ENCODE data around the gene HGFAC.
"Not testable (repeated sequence)": the region's sequence is repeated elsewhere in the genome, so short reads cannot be mapped to it uniquely, and the experiment has no call there.

Gene HGFAC

DNA sequence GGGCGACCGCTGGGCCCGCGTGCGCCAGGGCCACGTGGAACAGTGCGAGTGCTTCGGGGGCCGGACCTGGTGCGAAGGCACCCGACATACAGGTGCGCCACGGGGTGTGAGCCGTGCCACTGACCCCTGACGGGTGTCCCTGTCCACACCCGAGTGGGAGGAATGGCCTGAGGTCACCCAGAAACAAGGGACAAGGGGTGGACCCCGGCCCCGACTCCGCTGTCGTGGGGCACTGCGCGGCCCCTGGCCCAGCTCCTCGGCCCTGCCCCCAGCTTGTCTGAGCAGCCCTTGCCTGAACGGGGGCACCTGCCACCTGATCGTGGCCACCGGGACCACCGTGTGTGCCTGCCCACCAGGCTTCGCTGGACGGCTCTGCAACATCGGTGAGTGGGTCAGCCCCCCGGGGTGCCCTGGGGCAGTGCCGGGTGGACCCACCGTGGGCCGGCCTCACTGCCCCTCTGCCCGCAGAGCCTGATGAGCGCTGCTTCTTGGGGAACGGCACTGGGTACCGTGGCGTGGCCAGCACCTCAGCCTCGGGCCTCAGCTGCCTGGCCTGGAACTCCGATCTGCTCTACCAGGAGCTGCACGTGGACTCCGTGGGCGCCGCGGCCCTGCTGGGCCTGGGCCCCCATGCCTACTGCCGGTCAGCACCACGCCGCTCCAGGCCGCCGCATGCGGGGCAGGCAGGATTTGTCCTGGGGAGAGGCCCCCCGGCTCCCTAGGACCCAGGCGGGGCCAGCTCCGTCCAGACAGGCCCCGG is 2.8 kb downstream of the HGFAC start:
- DNase-seq, result no peak

DNA sequence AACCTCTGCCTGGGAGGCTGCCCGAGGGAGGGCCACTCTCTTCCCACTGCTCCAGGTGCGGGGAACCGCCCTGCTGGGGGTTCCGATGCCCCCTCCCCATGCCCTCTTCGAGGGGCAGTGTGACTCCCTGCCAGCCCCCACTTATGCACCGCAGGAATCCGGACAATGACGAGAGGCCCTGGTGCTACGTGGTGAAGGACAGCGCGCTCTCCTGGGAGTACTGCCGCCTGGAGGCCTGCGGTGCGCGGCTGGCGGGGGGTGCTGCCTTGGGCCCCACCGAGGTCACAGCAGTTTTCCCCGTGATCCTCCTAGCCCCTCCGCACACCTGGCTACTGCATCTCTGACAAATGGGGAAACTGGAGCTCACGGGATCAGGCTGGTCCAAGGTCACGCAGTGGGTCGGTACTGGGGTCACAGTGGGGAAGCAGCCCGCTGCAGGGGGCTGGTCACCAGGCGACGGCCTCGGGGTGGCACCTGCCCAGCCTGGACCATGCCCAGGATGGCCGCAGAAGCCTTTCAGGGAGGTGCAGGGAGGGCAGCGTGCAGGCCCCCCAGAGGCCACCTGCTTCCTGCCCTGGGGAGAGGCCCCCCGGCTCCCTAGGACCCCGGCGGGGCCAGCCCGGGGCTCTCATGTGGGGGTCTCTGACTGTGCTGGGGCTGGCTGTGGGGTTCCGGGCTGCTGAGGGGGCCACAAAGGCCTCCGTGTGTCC is 3.5 kb downstream of the HGFAC start:
- peak; percentile 10 for DNase-seq

DNA sequence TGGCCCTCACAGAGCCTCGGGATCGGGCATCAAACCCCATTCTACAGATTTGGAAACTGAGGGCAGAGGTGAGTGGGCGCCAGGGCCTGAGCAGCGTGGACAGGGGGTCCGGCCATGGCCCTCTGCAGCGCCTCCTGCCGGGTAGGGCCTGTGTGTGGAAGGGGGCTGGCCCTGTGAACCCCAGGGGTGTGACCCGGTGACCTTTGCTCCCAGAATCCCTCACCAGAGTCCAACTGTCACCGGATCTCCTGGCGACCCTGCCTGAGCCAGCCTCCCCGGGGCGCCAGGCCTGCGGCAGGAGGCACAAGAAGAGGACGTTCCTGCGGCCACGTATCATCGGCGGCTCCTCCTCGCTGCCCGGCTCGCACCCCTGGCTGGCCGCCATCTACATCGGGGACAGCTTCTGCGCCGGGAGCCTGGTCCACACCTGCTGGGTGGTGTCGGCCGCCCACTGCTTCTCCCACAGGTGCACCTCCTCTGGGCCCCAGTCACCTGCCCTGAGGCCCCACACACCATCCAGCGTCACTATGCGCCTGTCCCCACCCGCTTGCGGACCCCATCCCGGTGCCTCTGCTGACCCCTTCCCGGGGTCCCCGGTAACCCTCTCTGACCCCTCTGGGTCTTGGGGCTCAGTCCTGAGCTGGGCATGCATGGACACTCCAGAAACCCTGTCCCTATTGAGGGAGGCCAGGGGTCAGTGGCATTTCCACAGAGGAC is 4.2 kb downstream of the HGFAC start:
- no peak for DNase-seq

DNA sequence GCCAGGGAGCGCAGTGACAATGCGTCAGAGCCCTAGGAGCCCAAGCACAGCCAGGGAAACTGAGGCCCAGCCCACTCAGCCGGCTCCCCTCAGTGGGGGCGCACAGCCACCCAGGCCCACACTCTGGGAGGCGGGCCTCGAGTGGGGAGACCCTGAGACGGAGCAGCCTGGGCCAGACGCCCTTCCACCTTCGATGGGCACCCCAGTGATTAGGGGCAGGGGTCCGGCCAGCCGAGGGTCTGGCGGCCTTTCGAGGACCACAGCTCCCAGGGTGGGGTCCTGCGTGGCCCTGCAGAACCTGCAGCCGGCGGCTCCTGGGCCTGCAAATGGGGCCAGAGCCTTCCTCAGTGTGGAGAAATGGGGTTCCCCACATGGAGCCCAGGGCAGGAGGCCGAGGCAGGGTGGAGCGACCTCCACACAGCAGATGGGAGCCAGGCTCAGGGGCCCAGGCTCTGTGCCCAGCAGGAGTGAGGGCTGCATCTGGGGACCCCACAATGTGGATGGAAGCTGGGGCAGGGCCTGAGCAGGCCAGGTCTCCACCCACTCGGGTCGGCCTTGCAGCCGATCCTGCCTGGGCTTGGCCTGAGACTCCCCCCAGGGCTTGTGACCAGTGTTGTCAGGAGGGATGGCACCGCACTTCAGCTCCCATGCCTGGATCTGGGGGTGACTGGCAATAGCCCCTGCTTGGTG is 5.0 kb downstream of the HGFAC start:
- DNase-seq, result no peak

DNA sequence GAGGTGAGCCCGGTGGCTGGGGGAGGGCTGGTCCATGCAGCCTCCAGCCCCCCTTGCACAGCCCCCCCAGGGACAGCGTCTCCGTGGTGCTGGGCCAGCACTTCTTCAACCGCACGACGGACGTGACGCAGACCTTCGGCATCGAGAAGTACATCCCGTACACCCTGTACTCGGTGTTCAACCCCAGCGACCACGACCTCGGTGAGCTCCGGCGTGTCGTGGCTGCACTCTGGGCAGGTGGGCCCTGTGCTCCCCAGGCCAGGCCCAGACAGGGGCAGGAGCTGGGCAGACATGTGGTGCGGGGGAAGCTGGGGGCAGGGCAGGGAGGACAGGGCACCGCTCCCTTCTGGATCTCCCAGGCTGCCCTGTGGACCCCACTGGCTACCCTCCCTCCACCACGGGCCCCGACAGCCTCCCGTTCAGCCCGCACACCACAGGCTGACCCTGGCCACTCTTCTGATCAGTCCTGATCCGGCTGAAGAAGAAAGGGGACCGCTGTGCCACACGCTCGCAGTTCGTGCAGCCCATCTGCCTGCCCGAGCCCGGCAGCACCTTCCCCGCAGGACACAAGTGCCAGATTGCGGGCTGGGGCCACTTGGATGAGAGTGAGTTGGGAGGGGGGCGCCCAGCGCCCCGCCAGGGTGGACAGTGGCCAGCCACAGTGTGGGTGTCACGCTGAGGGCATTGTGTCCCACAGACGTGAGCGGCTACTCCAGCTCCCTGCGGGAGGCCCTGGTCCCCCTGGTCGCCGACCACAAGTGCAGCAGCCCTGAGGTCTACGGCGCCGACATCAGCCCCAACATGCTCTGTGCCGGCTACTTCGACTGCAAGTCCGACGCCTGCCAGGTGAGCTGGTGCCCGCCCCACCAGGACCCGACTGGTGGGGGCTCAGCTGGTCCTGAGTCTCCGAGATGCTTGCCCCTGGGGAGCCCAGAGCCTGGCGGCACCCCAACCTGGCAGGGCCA is 5.9 kb downstream of the HGFAC start:
- no peak for DNase-seq

DNA sequence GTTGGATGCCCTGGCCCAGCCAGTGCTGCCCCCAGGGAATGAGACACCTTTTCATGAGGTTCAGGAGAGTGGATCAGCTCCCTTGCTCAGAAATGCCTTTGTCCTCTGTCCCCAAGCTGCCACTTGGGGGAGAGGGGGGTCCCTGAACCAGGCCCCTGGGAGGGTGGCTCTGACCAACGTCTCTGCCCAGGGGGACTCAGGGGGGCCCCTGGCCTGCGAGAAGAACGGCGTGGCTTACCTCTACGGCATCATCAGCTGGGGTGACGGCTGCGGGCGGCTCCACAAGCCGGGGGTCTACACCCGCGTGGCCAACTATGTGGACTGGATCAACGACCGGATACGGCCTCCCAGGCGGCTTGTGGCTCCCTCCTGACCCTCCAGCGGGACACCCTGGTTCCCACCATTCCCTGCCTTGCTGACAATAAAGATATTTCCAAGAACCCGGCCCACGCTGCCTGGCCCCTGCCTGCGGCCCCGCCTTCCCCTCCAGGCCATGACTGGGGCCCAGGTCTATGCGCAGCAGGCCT is 7.3 kb downstream of the HGFAC start:
- no peak for DNase-seq

DNA sequence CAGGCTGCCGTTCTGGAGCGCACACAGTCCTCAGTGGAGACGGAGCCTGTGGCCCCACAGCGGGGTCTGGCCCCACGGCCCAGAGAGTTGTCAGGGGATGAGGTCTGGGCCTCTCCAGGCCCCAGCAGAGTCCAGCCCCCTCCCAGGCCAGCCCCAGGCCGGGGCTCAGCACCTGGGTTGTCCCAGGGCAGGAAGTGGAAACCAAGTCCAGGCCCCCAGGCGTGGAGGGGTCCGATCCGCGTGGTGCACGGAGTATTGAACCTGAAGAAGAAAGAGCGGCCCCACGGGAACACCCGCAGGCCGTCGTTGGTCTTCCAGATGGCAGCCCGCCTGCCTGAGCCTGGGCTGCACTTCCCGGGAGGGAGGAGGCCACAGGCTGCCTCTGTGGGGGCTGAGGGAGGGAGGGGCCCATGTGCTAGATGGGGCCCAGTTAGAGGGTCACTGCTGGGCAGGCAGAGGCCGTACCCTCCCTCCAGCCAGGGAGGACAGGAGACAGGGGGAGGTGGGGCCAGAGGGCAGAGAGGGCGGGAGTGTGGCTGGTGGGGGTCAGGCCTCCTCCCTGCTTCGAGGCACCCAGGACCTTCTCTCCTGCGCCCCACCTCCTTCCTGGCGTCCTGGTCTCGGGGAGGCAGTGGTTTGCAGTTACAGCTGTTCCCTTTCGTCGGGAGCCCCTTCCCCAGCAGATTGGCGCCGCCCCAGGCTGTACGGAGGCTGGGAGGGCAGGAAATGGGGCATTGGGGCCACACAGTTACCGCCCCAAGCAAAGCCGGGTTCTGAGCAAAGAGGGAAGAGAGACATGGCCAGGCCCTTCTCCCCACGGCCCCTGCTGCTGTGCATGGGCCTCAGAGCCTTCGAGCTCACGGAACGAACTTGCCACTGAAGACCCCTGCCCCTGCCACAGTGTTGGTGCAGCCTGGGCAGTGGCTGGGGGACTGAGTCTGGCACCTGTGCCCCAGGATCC is 8.1 kb downstream of the HGFAC start:
- DNase-seq, result no peak

DNA sequence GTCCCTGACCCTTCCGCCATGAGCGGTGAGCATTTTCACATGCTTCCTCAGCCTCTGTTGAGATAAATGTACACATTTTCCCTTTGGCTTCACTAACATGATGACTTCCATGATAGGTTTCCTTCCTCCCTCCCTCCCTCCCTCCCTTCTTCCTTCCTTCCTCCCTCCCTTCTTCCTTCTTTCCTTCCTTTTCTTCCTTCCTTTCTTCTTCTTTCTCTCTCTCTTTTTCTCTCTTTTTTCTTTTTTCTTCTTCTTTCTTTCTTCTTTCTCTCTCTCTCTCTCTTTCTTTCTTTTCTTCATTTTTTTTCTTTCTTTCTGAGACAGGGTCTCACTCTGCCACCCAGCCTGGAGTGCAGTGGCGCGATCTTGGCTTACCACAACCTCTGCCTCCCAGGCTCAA is 8.9 kb downstream of the HGFAC start:
- no peak for DNase-seq

DNA sequence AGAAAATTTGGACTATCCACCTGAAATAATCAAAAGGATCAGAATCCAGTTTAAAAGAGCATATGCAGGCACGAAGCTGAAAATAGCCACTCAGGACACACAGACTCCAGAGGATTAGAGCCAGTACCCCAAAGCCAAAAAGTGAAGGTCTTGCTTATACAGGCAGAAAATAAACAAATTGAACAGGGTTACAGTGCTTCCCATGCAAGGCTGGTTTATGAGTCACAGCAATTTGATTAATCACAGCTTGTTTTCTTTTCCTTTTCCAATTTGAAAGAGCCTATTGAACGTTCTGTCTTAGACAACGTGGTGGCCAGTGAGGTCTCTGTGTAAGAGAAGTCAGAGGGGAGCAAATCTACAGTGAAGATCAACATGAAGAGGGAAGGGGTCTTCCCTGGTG is 10.2 kb downstream of the HGFAC start:
- peak; percentile 33 for DNase-seq

DNA sequence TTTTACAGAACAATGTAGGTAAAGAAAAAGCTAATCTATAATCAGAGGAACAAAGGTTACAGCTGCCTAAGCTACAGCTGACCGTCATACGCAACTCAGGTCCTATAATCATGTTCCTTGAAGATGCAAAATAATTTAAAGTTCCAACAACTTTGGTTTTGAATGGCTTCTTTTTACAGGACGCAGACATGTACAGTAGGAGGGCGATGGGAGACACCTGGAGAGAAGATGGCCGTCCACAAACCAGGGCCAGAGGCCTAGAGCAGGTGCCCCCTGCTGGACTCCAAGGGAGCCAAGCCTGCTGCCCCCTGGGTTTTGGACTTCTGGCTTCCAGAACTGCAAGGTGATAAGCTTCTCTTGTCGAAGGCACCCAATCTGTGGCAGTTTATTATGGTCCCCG is 10.6 kb downstream of the HGFAC start:
- DNase-seq, result peak; percentile 75

DNA sequence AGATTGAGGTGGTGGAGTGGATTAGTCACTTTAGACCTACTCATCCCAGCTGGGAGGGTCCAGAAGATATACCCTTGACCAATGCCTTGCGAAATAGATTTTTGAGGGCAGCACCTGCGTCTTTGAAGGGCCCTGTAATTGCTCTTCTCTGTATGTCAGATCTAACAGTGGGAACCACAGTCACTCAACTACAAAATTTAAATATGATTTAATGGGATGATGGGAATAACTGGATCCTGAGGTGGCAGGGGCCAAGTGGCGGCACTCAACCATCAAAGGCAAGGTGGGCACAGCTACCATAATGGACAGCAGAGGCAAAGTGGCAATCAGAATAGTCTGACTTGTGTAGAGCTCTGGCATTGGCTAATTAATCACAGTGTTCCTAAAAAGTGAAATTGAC is 13.8 kb downstream of the HGFAC start:
- DNase-seq, result not testable (repeated sequence)

DNA sequence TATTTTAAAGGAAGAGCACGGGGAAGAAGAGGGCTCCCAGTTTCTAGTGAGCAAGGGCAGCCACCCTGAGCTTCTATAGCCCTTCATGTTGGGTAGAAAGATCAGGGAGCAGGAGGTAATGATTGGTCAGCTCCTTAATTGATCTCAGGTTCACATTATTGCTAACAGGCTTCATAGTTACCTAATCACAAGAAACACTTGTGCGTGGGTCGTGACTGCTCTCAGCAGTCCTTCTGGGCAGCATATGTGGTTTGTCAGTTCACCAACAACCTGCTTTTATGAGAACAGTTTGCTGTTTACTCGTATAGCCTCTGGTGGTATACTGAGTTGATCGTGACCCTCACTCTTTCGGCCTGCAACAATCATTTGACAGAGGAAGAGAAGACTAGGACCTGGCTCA is 16.6 kb downstream of the HGFAC start:
- DNase-seq, result no peak

DNA sequence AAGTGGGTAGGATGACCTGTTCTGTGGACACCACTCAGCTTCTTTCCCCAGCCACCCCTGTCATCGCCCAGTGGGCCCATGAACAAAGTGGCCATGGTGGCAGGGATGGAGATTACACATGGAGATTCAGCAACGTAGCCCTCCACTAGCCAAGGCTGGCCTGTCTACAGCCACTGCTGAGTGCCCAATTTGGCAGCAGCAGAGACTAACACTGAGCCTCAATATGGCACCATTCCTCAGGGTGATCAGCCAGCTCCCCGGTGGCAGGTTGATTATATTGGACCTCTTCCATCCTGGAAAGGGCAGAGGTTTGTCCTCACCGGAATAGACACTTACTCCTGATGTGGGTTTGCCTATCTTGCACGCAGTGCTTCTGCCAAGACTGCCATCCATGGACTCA is 17.4 kb downstream of the HGFAC start:
- not testable (repeated sequence) for DNase-seq

DNA sequence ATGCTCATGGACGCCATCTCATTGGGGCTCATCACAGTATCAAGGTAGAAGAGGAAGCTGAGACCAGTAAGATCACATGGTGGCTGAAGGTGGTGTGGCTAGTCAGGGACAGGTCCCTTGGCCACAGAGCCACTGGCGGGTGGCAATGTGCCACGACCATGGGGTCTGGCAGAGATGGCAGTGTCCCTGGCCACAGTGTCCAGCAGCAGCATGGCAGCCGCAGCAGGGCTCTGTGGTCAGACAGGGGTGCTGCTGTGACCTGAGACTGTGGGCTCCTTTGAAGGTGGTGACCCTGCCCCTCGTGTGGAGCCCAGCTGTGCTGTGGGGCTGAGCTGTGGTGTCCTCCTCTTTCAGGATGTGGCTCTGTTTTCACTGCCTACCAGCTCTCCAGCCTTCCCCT is 19.2 kb downstream of the HGFAC start:
- DNase-seq, result no peak

DNA sequence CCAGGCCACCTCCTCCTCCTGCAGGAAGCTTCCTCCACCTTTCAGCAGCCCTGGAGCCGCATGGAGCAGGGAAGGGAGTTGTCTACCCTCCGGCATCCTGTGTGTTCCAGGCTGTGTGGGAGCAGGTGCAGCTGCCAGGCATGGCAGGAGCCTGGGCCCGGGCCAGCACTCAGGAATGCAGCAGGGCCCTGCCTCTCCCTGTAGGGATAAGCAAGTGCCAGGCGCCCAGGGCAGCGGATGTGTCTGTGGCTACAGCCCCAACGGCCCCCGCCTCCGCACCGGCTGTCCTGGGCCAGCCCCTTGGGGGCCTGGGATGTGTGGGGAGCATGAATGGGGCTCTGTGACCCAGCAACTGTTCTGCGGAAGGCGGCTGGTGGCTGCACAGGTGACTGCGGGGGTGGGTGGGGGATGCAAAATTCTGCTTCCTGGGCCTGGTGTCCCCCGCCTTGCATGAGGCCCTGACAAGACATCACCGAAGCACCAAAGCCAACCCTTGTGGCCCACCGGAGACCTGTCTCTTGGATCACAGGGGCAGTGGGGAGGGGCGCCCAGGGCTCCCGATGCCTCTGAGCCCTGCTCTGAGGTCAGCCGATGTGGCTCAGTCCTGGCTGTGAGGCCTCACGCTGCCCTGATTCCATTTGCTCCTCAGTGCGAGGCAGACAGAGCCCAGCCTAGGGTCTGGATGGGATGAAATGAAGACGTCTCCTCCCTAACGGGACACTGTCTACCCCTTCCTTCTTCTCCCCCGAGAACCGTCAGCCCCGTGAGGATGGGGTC is 19.9 kb downstream of the HGFAC start:
- DNase-seq, result peak; percentile 19

DNA sequence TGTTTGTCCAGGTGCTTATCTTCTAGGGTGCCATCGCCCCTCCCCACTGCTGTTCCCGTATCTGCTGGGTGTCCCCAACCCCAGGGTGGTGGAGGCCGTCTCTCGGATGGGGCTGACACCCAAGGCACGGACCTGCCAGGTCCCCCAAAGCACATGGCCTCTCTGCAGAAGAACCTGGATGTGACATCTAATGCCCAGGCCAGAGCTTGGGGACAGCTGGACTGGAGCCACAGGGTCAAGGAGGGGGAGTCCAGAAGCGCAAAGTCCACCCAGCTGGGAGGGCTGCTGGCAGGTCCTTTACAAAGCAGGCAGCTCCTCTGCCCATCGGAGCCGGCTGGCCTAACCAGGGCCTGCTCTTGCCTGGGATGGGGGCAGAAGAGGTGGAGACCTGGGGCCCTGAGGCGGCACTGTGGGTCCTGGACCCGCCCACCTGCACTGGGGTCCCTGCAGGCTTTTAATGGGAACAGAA is 20.6 kb downstream of the HGFAC start:
- DNase-seq, result no peak

DNA sequence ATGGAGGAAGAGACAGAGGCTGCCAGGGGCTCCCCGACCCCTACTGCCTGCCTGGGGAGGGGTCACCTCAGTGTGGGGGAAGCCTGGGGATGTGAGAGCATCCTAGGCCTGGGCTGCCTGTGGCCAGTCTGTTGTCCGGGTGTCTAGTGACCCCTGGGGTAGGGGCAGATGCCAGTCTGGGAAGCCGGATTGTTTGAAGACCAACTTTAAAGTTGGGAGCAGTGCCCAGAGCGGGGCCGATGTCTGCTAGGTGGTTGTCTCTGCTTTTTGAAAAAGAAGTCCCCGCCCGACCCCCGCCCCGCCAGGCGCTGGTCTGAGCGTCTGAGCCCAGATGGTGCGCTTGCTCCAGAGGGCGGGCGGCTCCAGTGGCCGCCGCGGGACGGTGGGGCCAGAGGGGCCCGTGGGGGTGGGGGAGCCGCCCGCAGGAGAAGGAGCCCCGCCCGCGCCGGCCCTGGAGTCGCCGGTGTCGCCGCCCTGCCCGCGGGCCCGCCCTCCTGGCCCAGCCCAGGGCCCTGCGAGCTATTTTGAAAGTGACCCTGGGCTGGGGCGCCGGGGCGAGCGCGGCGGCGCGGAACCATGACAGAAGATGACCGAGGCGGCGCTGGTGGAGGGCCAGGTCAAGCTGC is 21.1 kb downstream of the HGFAC start, which contains the start of gene DOK7:
Gene DOK7, plus strand, starts transcription at position 517 of the 626 bp plus-strand sequence. Its CDS starts 70 bp downstream, at position 587.
- peak; percentile 18 for DNase-seq

DNA sequence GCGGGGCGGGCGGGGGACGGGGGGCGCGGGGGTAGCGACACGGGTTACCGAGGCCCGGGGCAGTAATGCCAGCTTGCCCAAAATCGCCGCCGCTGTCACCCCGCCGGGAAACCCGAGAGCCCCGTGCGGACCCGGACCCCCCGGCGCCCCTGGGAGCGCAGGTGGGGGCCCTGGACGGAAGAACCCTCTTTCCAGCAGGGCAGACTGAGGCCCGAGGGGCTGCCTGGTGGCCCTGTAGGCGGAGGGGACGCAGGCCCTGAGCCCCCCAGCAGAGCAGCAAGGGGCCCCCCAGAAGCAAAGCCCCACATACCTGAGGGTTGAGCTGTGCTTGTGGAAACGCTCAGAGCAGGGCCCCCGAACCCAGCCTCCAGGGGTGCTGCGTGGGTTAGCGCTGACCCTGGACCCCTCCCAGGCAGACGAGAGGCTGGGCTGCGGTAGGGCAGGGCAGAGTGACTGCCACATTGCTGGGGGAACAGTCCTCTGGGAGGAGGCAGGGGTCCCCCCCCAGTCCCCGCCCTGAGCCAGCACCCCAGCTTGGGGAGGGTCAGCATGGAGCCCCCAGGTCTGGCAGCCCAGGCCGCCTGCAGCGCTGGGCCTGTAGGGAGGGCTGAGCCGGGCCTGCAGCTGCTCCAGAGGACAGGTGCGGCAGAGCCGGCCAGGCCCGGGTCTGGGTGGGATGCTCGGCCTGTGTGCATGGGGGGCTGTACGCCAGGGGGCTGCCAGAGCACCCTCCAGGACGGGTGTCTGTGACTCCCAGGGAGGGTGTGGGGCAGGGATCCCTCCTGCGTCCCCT is 22.0 kb downstream of the HGFAC start:
- DNase-seq, result no peak
